Uterus (tissue), 4 donors: ENCODE measurements around the gene LYZL2. TPM values are rescaled to one million over a fixed set of nuclear protein-coding genes. Genes with fewer than 3 reads are reported as not detected.
"Not testable (repeated sequence)": the region's sequence is repeated elsewhere in the genome, so short reads cannot be mapped to it uniquely, and the experiment has no call there.

Experiments used
- DNase-seq, 2 donors: peaks; one replicate each; pipeline ENCODE4 v3.0.0-alpha.2; 2019 to 2020
- H3K27ac ChIP-seq, 2 donors: fragments of 200-600 bp; sonication (generic); 1 replicate in 1 of 2; 2 replicates in 1 of 2; pipeline ENCODE4 v1.5.1; 2016 to 2018
- H3K27me3 ChIP-seq, 2 donors: fragments of 200-600 bp; sonication (generic); one replicate each; pipeline ENCODE4 v1.5.1; 2018 to 2019; ENCODE audit warnings: control low read depth in 1 of 2
- H3K36me3 ChIP-seq, 2 donors: fragments of 200-600 bp; sonication (generic); one replicate each; pipeline ENCODE4 v1.5.1; 2019; ENCODE audit warnings: control low read depth in 1 of 2
- H3K4me1 ChIP-seq, 2 donors: fragments of 200-600 bp; sonication (generic); one replicate each; pipeline ENCODE4 v1.5.1; 2018 to 2019; ENCODE audit warnings: control low read depth in 1 of 2
- H3K4me3 ChIP-seq, 2 donors: fragments of 200-600 bp; sonication (generic); 1 replicate in 1 of 2; 2 replicates in 1 of 2; pipeline ENCODE4 v1.5.1; 2018 to 2019; ENCODE audit warnings: mild to moderate bottlenecking in 1 of 2
- H3K9me3 ChIP-seq, 2 donors: fragments of 200-600 bp; sonication (generic); one replicate each; pipeline ENCODE4 v1.5.1; 2019; ENCODE audit warnings: control low read depth in 1 of 2
- POLR2A ChIP-seq, 2 donors: fragments of 450-650 bp; IDR thresholded peaks; one replicate each; pipeline ENCODE4 v1.6.1; 2016; ENCODE audit warnings: antibody characterized with exemption in 2 of 2, mild to moderate bottlenecking in 1 of 2, moderate library complexity in 1 of 2
- intact Hi-C: fragments of 100-400 bp; cut with DNase I; formaldehyde crosslinking; loops from one replicate; pipeline ENCODE4 v1.15.1; 2023; ENCODE audit warnings: low total_unique reads
- total RNA-seq, 4 donors: library from RNA; depleted of rRNA in 3 of 4; stranded (reverse); fragments of >200 nt in 3 of 4; gene quantifications; one replicate each; pipeline versions ENCODE4 v1.1.0 to v1.2.4, GENCODE V29; 2014 to 2023
- TF ChIP-seq, protein P1 (sequence below), 4 experiments: fragments of 200-600 bp in 2 of 4; fragments of 450-650 bp in 2 of 4; sonication (generic) in 2 of 4; IDR thresholded peaks; one replicate each; pipeline ENCODE4 v1.5.1; 2016 to 2019; ENCODE audit warnings: antibody characterized with exemption in 4 of 4, mild to moderate bottlenecking in 2 of 4, moderate library complexity in 1 of 4
- donor health status: DM: yes; HTN: yes; CAD: no.

Gene LYZL2
- total RNA-seq, 4 donors from 2014 or later: not detected

DNA sequence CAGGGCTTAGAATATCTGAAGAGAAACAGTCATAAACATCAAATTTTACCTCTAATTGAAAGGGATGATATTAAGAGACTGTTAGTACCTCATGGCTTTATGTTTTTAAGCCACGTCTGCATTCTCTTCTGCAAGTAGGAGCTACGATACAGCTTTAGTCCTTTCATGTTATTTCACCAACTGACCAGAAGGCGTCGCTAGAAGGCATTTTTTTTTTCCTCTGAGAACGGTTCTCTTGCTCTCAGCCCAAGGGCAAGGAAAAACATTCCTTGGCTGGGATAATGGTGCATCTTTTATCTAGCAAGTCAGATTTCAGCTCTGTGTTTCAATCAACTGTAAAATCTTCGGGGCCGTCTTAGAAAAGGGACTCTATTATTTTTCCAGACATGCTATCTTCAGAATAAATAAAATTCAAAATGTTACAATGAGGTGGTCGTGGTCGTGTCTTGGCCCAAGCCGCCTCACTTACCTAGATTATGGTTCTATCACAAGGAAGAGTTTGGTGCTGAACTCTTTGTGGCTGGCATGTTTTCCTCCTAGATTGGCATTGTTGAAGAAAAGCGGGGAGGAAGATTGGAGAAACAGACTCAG, 41.6 kb upstream of the LYZL2 start:
- peak overlapping the region in 1 of 2 donors; percentile 18 for H3K4me3 ChIP-seq
- no peaks in the 10 kb centered on the region for H3K4me1 ChIP-seq
- no peaks in the 10 kb centered on the region for H3K36me3 ChIP-seq
- H3K27ac ChIP-seq: no peak overlapping the region
- no peaks in the 10 kb centered on the region for H3K27me3 ChIP-seq
- DNase-seq: peak in 1 of 2 donors; percentile 47
- H3K9me3 ChIP-seq: no peaks in the 10 kb centered on the region
- intact Hi-C loops: no loop called here
- no peak for TF ChIP-seq POLR2A (IDR thresholded peaks at IDR 0.05)
- TF ChIP-seq, protein P1, sequence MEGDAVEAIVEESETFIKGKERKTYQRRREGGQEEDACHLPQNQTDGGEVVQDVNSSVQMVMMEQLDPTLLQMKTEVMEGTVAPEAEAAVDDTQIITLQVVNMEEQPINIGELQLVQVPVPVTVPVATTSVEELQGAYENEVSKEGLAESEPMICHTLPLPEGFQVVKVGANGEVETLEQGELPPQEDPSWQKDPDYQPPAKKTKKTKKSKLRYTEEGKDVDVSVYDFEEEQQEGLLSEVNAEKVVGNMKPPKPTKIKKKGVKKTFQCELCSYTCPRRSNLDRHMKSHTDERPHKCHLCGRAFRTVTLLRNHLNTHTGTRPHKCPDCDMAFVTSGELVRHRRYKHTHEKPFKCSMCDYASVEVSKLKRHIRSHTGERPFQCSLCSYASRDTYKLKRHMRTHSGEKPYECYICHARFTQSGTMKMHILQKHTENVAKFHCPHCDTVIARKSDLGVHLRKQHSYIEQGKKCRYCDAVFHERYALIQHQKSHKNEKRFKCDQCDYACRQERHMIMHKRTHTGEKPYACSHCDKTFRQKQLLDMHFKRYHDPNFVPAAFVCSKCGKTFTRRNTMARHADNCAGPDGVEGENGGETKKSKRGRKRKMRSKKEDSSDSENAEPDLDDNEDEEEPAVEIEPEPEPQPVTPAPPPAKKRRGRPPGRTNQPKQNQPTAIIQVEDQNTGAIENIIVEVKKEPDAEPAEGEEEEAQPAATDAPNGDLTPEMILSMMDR (IDR thresholded peaks at IDR 0.05): peak; percentile 70 to 86 (median 79)

DNA sequence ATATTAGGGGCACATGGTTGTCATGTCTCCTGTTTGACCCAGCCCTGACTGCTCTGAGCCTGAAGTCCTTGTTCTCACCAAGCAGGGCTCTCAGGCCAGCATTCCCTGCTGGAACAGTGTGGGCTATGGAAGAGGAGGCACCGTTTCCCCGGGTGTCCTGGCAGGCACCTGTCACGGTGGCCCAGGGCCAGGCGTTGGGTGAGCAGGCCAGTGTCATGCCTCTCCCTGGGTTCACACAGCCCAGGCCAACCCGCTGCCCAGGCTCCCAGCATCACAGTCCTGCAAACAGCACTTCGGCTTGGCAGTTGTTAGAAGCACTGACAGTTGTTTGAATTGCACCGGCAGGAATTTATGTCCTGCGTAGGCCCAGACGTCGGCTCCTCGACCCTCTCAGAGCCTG, 38.4 kb upstream of the LYZL2 start:
- H3K27me3 ChIP-seq, intact Hi-C loops, H3K4me3 ChIP-seq, DNase-seq, H3K36me3 ChIP-seq, H3K9me3 ChIP-seq, H3K4me1 ChIP-seq, H3K27ac ChIP-seq: not testable (repeated sequence)

DNA sequence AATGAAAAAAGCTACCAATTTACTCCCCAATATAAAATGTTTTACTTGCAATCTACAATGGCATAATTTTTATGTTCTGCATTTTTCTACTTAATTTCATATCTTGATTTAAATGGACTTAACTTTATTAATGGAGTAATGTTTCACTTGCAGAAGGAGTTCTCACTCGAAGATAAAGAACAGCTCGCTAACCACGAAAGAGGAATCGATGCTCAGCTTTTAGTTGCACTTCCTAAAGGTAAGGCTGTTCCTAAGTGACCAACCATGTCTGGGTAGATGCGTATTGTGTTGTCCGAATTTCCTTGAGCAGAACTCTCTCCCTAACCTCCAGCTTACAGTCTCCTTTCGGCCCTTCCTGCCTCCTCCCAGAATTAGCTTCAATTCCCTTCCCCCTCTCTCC, 33.9 kb upstream of the LYZL2 start:
- H3K4me1 ChIP-seq, DNase-seq, H3K27ac ChIP-seq, intact Hi-C loops, H3K4me3 ChIP-seq, H3K9me3 ChIP-seq, H3K27me3 ChIP-seq, H3K36me3 ChIP-seq: not testable (repeated sequence)

GRCh38 chr10:30662814-30663213, 33.3 kb upstream of the LYZL2 start:
- DNase-seq: no peak
- Histone ChIP-seq H3K27ac (no peak overlapping the region), H3K4me3 (no peak overlapping the region), H3K4me1 (no peaks in the 10 kb centered on the region), H3K9me3 (no peaks in the 10 kb centered on the region), H3K36me3 (no peaks in the 10 kb centered on the region), H3K27me3 (no peaks in the 10 kb centered on the region)
- TF ChIP-seq, protein P1 (IDR thresholded peaks at IDR 0.05): no peak
- TF ChIP-seq POLR2A (IDR thresholded peaks at IDR 0.05): no peak
- intact Hi-C loops: no loop called here

GRCh38 chr10:30660314-30660713, 30.8 kb upstream of the LYZL2 start:
- H3K36me3 ChIP-seq, H3K27me3 ChIP-seq, H3K27ac ChIP-seq, intact Hi-C loops, DNase-seq, H3K4me3 ChIP-seq, H3K4me1 ChIP-seq, H3K9me3 ChIP-seq: not testable (repeated sequence)

DNA sequence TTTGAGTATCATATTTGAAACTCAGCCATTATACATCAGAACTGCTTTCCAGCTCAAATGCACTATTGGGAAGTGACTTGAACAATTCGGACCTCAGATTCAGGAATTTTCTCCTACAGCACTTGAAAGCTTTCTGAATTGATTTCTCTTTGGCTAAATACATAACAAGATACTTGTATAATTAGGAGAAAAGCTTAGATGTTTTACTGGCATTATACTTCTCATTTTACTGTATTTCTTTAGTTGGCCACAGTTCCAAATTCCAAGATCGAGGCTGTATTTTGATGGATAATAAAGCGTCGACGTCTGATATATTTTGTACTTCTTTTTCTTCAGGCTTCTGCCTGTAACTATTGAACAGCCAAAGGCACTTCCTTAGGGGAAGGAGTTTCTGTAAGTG, 26.7 kb upstream of the LYZL2 start:
- DNase-seq: no peak
- H3K36me3 ChIP-seq: no peaks in the 10 kb centered on the region
- no peak overlapping the region for H3K4me3 ChIP-seq
- no peaks in the 10 kb centered on the region for H3K9me3 ChIP-seq
- no peak overlapping the region for H3K27ac ChIP-seq
- H3K27me3 ChIP-seq: no peaks in the 10 kb centered on the region
- H3K4me1 ChIP-seq: no peaks in the 10 kb centered on the region
- TF ChIP-seq, protein P1 (IDR thresholded peaks at IDR 0.05): no peak
- no peak for TF ChIP-seq POLR2A (IDR thresholded peaks at IDR 0.05)
- intact Hi-C loops: no loop called here

- H3K4me1 ChIP-seq, H3K27me3 ChIP-seq, intact Hi-C loops, DNase-seq, H3K4me3 ChIP-seq, H3K9me3 ChIP-seq, H3K36me3 ChIP-seq: not testable (repeated sequence)
- H3K27ac ChIP-seq: peak overlapping the region in 1 of 2 donors; percentile 24
Observed at GRCh38 chr10:30655001-30655400, 25.4 kb upstream of the LYZL2 start.

DNA sequence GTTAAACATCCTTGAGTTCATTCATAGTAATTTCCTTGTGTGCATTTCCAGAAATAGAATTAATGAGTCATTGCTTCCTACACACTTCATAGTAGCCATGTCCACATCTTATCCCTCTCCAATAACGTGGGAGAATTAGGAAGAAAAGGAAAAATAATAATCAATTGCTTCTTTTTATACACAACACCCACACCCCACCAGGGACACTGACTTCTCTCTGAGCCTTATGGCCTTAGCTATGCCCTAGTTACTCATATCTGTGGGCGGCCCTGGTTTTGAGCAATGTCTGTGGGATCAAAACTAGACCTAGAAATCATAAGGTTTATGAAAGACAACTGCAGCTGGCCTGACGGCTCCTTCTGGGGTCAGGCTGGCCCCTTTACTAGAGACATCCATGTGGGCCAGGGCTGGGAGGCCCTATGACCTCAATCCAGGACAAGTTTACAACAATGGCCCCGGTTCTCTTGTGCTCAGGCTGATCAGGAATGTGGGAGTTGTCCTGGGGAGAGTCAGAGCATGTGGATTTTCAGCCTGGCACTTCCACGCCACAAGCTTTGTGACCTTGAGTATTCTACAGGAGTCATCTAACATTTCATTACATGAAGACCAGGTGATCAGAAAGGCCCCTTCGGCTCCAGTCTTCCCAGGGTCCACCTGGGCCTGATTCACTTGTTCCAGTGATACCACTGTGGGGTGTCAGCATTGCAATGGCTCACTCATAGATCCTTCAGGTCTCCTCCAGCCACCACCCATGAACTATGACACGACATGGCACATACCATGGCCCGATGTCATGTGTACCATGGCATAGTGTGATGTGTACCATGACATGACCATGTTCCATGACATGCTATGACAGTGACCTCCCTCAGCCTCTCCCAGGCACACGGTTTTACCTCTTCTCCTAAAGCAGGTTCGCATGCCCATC, 22.2 kb upstream of the LYZL2 start:
- H3K27ac ChIP-seq, intact Hi-C loops, DNase-seq, H3K4me3 ChIP-seq, H3K9me3 ChIP-seq, H3K27me3 ChIP-seq, H3K4me1 ChIP-seq, H3K36me3 ChIP-seq: not testable (repeated sequence)
